Transverse colon (tissue), 4 donors: ENCODE measurements around the gene GALNT18.

Source experiments
- CTCF ChIP-seq, 5 experiments: fragments of 200-600 bp in 3 of 5; fragments of 450-650 bp in 2 of 5; sonication (generic) in 3 of 5; IDR thresholded peaks; 1 replicate in 2 of 5; 2 replicates in 3 of 5; pipeline ENCODE4 v1.5.1; 2016 to 2017; ENCODE audit warnings: antibody characterized with exemption in 5 of 5, inconsistent platforms in 3 of 5, mild to moderate bottlenecking in 2 of 5, moderate library complexity in 1 of 5
- POLR2A ChIP-seq: fragments of 450-650 bp; IDR thresholded peaks from one replicate; pipeline ENCODE4 v1.6.1; 2016; ENCODE audit warnings: antibody characterized with exemption, mild to moderate bottlenecking, moderate library complexity
- POLR2AphosphoS5 ChIP-seq, 3 donors: sonication (generic); formaldehyde crosslinking; IDR thresholded peaks; one replicate each; pipeline ENCODE4 v1.6.1; 2016; ENCODE audit warnings: antibody characterized with exemption in 3 of 3

- no peak for TF ChIP-seq CTCF (IDR thresholded peaks at IDR 0.05)
- TF ChIP-seq POLR2A: no peak
- TF ChIP-seq POLR2AphosphoS5 (IDR thresholded peaks at IDR 0.05): no peak
These were observed 374.2 kb downstream of the GALNT18 start for GRCh38 chr11:11247576-11247975.
